Fibroblast of the aortic adventitia (primary cell): Measurements from ENCODE around the gene LRP1B. TPM values are rescaled to one million over a fixed set of nuclear protein-coding genes. Genes with fewer than 3 reads are reported as not detected.
"Not testable (repeated sequence)": the region's sequence is repeated elsewhere in the genome, so short reads cannot be mapped to it uniquely, and the experiment has no call there.

Experiments used
- DNase-seq: peaks from one replicate; pipeline ENCODE4 v3.0.0-alpha.2; 2010; ENCODE audit warnings: low read depth
- H3K4me3 ChIP-seq: 2 replicates; pipeline ENCODE4 v1.5.1; 2011; ENCODE audit warnings: low read depth, mild to moderate bottlenecking, control low read depth, low read length, moderate library complexity
- total RNA-seq: library from RNA; depleted of rRNA; stranded (reverse); fragments of >200 nt; gene quantifications from 2 replicates; pipeline ENCODE4 v1.2.3, GENCODE V29; 2012; ENCODE audit warnings: low replicate concordance
- TF ChIP-seq, protein P1 (sequence below): IDR thresholded peaks from 2 replicates; pipeline ENCODE4 v1.5.1; 2011; ENCODE audit warnings: mild to moderate bottlenecking, low read length, control low read depth, inconsistent platforms; ENCODE audit not compliant: insufficient read depth

Gene LRP1B
- total RNA-seq, 1 donor = 0.36 TPM

- TF ChIP-seq, protein P1, sequence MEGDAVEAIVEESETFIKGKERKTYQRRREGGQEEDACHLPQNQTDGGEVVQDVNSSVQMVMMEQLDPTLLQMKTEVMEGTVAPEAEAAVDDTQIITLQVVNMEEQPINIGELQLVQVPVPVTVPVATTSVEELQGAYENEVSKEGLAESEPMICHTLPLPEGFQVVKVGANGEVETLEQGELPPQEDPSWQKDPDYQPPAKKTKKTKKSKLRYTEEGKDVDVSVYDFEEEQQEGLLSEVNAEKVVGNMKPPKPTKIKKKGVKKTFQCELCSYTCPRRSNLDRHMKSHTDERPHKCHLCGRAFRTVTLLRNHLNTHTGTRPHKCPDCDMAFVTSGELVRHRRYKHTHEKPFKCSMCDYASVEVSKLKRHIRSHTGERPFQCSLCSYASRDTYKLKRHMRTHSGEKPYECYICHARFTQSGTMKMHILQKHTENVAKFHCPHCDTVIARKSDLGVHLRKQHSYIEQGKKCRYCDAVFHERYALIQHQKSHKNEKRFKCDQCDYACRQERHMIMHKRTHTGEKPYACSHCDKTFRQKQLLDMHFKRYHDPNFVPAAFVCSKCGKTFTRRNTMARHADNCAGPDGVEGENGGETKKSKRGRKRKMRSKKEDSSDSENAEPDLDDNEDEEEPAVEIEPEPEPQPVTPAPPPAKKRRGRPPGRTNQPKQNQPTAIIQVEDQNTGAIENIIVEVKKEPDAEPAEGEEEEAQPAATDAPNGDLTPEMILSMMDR = no peak
- H3K4me3 ChIP-seq = no peak overlapping the region
- no peak for DNase-seq
Observed at GRCh38 chr2:140555701-140556100, 1575.1 kb downstream of the LRP1B start.

DNA sequence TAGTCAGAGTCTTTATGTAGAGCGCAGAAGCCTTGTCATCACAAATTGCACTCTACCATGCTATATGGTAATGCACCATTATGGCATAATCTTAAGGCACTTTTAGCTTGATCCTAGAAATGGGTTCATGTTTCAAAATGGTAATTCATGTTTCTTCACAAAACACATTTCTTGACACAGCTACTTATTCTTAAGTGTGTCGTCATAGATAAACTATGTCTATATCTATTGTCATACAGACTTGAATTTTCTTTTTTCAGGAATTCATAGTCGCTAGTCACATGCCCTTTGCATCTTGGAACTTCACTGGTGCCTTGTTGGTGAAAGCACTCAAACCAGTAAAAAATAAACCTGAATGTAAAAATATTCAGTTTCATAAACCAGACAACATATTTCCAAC, 1578.2 kb downstream of the LRP1B start:
- TF ChIP-seq, protein P1 = no peak
- no peak for DNase-seq
- no peak overlapping the region for H3K4me3 ChIP-seq

GRCh38 chr2:140551287-140551686, 1579.5 kb downstream of the LRP1B start:
- no peak for DNase-seq
- no peak overlapping the region for H3K4me3 ChIP-seq
- TF ChIP-seq, protein P1 = no peak

DNA sequence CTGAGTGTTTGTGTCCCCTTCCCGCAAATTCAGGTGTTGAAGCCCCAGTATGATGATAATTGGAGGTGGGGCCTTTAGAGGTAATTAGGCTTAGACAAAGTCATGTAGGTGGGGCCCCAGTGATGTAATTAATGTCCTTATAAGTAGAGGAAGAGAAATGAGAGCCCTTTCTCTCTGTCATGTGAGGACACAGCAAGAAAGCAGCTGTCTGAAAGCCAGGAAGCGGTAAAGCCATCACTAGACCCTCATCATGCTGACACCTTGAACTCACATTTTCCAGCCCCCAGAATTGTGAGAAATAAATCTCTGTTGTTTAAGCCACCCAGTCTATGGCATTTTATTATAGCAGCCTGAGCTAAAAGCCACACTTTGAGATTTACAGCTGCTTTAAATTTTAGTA, 1580.0 kb downstream of the LRP1B start:
- H3K4me3 ChIP-seq = no peak overlapping the region
- no peak for DNase-seq
- TF ChIP-seq, protein P1 = no peak

DNA sequence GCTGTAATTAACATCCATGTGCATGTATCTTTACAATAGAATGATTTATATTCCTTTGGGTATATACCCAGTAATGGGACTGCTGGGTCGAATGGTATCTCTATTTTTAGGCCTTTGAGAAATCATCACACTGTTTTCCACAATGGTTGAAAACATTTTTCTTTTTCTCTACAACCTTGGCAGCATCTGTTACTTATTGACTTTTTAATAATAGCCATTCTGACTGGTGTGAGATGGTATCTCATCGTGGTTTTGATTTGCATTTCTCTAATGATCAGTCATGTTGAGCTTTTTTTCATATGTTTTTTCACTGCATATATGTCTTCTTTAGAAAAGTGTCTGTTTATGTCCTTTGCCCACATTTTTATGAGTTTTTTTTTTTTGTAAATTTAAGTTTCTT, 1586.0 kb downstream of the LRP1B start:
- H3K4me3 ChIP-seq, DNase-seq: not testable (repeated sequence)

DNA sequence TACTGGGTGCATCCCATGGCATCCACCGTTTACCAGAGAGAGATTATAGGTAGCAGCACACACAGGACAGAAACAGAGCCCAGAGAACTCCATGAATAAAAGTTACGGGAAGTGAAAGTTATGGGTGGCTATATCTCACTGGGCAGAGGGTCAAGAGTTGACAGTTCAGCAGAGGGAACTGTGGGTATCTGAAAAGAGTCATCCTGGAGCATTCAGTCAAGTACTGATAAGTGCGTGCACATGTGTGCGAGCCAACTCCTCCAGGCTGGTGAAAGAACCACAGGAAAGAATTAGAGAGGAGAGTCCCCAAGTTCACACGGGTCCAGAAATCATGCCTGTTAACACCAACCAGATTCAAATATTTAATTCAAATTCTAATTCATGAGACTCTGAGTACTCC, 1588.2 kb downstream of the LRP1B start:
- no peak for DNase-seq
- H3K4me3 ChIP-seq = no peak overlapping the region
- TF ChIP-seq, protein P1 = no peak

- H3K4me3 ChIP-seq = no peak overlapping the region
- no peak for DNase-seq
- TF ChIP-seq, protein P1 = no peak
Observed at GRCh38 chr2:140539242-140539875, 1591.5 kb downstream of the LRP1B start.
